T47D (cell line): Measurements from ENCODE around the gene DIP2C.
"Not testable (repeated sequence)": the region's sequence is repeated elsewhere in the genome, so short reads cannot be mapped to it uniquely, and the experiment has no call there.

Experiments
- DNase-seq, 2 experiments: peaks; one replicate each; pipeline versions ENCODE4 v3.0.0 to v3.0.0-alpha.2; 2011 to 2012; ENCODE audit warnings: low read depth in 1 of 2, low spot score in 1 of 2
- JUND ChIP-seq: IDR thresholded peaks from 2 replicates; pipeline ENCODE4 v1.6.1; 2012; ENCODE audit warnings: low read depth
- in situ Hi-C: cut with HindIII; loops from 2 replicates; pipeline ENCODE4 v1.10.0; 2016; ENCODE audit warnings: low sequenced_read_pairs, low pct_unique_long_range_greater_than_20kb

DIP2C gene

DNA sequence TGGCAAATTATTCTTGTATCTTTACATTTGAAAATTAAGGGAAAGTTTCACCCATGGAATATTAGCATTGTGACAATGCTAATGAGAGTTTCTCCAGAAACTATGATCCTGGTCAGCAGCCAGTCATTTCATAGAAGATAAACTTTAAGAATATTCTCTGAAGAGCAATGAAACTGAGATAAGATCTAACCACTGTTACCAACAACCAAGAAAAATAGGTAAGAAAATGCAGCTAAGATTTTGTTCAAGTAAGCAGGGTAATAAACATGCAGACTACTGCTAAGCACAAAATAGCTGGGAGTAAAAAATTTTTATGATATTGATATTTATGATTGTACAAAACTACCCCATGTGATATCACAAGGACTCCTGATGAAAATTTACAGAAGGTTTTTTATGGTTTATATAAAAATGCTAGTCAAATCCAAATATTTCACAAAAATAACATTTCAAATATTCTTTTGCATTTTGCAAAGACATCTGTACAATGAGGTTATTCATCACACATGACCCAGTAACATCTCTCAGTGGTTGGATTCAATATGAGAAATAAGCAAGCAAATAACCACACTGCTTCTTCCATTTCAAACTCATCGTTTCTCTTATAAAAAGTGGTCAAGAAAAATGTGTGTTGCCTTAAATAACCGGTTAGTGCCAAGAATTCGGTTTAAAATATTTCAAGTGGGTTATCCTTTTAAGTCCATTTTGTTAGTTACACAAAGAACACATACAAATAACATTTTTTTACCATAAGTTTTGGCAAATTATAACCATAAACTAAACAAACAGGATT is 251.6 kb downstream of the DIP2C start:
- DNase-seq, result no peak

DNA sequence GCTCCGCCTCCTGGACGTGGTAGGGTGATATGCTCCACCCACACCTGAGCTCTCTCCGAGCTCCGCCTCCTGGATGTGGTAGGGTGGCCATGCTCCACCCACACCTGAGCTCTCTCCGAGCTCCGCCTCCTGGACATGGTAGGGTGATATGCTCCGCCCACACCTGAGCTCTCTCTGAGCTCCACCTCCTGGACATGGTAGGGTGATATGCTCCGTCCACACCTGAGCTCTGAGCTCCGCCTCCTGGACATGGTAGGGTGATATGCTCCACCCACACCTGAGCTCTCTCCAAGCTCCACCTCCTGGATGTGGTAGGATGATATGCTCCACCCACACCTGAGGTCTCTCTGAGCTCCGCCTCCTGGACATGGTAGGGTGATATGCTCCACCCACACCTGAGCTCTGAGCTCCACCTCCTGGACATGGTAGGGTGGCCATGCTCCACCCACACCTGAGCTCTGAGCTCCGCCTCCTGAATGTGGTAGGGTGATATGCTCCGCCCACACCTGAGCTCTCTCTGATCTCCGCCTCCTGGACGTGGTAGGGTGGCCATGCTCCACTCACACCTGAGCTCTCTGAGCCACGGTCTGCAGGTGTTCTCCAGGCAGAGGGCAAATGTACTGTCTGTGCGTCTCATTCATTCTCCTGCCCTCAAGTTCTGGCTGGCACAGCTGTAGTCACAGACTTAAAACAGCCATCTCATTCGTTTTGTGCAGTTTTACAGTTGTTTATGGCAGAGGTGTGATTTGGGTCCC is 252.4 kb downstream of the DIP2C start:
- in situ Hi-C loops, result no loop called here
- peak; percentile 70 to 100 for DNase-seq
- no peak for TF ChIP-seq JUND

More for the DNA sequence above, 251.6 kb downstream of the DIP2C start:
- in situ Hi-C loops, result no loop called here
- no peak for TF ChIP-seq JUND

DNA sequence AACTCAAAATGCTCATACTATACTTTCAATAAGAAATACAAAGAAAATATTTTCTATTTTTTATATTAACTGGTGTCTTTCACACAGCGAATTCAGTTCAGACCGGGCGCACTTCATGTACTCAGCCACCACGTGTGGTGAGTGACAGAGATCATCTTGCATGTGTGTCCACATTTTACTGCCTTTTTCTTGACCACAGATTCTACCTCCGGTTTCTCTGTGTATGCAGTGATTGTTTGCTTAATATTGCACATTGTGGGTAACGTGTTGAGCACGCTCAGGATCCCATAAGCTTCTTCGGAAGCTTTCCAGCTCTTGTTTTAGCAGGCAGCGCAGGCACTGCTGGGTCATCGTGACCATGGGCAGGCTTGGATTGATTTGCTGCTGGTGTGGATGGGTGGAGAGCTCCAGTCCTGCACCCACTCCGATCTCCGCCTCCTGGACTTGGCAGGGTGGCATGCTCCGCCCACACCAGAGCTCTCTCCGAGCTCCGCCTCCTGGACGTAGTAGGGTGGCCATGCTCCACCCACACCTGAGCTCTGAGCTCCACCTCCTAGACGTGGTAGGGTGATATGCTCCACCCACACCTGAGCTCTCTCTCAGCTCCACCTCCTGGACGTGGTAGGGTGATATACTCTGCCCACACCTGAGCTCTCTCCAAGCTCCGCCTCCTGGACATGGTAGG is 253.3 kb downstream of the DIP2C start:
- peak; percentile 95 to 100 for DNase-seq
- in situ Hi-C loops, result no loop called here
- no peak for TF ChIP-seq JUND

GRCh38 chr10:435397-435796 is 254.1 kb downstream of the DIP2C start:
- TF ChIP-seq JUND, result no peak
- DNase-seq, result peak in 1 of 2 experiments; percentile 63
- in situ Hi-C loops, result no loop called here

- no peak for DNase-seq
- in situ Hi-C loops, result no loop called here
- TF ChIP-seq JUND, result no peak
These were observed 259.8 kb downstream of the DIP2C start for GRCh38 chr10:429696-430095.

DNA sequence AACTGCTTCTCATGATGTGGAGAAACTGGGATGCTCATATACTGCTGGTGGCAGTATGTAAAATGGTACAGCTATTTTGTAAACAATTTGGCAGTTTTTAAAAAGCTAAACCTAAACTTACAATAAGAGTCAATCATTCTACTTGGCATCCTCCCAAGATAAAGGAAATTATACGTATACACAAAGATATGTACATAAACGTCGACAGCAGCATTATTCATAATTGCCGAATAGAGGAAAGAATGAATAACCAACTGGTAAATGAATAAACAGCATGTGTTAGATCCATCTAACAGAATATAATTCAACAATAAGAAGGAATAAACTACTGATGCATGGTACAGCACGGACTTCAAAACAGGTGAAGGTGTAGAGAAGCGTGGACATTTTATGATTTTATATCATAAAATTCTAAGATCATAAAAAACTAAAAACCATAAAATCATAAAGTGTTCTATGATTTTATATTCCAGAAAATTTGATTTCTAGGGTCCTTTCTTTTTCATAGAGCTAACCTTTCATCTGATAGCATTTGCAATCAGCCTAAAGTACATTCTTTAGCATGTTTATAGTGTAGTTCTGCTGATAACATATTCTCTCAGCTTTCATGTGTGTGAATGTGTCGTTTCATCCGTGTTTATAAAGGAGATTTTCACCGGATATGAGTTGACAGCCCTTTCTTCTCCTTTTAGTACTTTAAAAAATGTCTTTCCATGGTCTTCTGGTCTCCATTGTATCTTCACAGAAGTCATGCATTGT is 261.5 kb downstream of the DIP2C start:
- no peak for DNase-seq
- in situ Hi-C loops, result no loop called here
- TF ChIP-seq JUND, result no peak

DNA sequence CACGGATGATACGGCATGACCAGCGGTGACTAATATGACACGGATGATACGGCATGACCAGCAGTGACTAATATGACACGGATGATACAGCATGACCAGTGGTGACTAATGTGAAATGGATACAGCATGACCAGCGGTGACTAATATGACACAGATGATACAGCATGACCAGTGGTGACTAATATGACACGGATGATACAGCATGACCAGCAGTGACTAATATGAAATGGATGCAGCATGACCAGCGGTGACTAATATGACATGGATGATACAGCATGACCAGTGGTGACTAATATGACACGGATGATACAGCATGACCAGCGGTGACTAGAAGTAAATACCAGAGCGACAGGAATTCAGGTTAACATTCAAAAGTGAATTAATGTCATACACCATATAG is 264.1 kb downstream of the DIP2C start:
- in situ Hi-C loops, DNase-seq: not testable (repeated sequence)

GRCh38 chr10:424724-425123 is 264.7 kb downstream of the DIP2C start:
- in situ Hi-C loops, DNase-seq: not testable (repeated sequence)

- in situ Hi-C loops, result no loop called here
- DNase-seq, result no peak
- TF ChIP-seq JUND, result no peak
These were observed 266.3 kb downstream of the DIP2C start for GRCh38 chr10:423178-423577.

DNA sequence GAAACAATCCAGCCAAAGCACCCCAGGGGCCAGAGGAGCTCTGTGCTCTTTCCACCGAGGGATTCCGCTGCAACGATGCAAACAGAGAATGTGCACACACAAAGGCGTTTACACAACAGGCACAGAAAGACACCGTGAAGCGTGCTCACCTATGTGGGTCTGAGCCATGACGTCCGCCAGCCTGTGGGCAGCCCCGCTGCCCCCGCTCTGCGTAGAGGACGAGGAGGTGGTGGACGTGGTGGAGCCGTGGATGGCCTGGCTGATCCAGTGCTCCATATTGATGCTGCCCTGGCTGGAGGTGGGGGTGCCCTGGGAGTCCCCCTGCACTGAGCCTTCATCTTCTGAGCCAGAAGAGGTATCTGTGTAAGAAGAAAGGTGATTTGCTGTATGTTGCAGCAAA is 266.8 kb downstream of the DIP2C start:
- DNase-seq, result no peak
- in situ Hi-C loops, result no loop called here
- no peak for TF ChIP-seq JUND

GRCh38 chr10:422241-422640 is 267.2 kb downstream of the DIP2C start:
- in situ Hi-C loops, result no loop called here
- no peak for TF ChIP-seq JUND
- no peak for DNase-seq

DNA sequence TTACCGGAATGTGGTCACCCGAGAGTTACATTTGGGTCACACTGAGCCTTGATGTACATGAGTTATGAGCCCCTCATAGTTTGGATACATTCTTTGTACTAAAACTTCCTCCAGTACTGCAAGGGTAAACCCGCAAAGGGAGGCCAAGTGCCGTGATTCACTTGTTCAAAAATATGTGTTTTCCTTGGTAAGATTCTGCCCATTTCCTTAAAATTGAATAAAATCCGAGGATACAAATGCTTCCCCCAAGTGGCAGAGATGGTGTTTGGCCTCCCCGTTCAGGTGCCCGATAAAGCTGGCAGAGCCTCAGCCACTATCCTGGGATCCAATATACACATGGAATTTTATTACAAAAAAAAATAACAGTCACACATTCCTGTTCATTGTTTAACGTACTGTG is 268.3 kb downstream of the DIP2C start:
- DNase-seq, result no peak
- no peak for TF ChIP-seq JUND
- in situ Hi-C loops, result no loop called here
